Ishikawa (cell line): ENCODE measurements around the gene GRM3.

Experiments
- EGR1 ChIP-seq: IDR thresholded peaks from 2 replicates; pipeline ENCODE4 v1.6.1; 2012
- EP300 ChIP-seq: IDR thresholded peaks from 2 replicates; pipeline ENCODE4 v1.6.1; 2012; ENCODE audit warnings: borderline replicate concordance
- MAX ChIP-seq: IDR thresholded peaks from 2 replicates; pipeline ENCODE4 v1.6.1; 2012
- NFIC ChIP-seq: IDR thresholded peaks from 2 replicates; pipeline ENCODE4 v1.6.1; 2012
- REST ChIP-seq: IDR thresholded peaks from 2 replicates; pipeline ENCODE4 v1.6.1; 2012; ENCODE audit warnings: low read depth, mild to moderate bottlenecking
- YY1 ChIP-seq: IDR thresholded peaks from 2 replicates; pipeline ENCODE4 v1.6.1; 2012; ENCODE audit warnings: low read depth
- ZBTB7A ChIP-seq: IDR thresholded peaks from 2 replicates; pipeline ENCODE4 v1.6.1; 2012; ENCODE audit warnings: low read depth

DNA sequence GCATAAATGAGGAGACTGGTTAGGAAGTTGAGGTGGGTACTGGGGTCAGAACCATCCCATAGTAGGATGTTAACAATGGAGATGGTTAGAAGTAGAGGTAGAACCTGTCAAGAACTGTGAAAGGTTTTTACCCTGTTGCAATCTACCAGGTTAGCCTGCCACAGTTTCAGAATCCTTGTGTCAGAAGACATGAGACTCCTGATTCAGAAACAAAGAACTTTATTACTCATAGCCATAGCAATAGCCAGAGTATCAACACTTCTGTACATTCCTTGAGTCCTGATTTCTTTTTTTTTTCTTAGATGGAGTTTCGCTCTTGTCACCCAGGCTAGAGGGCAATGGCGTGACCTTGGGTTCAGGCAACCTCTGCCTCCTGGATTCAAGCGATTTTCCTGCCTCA is 200.9 kb downstream of the GRM3 start:
- TF ChIP-seq NFIC = no peak
- no peak for TF ChIP-seq REST
- TF ChIP-seq EP300 = no peak
- no peak for TF ChIP-seq MAX
- no peak for TF ChIP-seq YY1
- no peak for TF ChIP-seq ZBTB7A
- TF ChIP-seq EGR1 = no peak
